HG03520 (cell line): Measurements from ENCODE around the gene KRT13.
A peak's percentile ranks its signal among the peaks of the same experiment; 100 is the strongest.
"Not testable (repeated sequence)": the region's sequence is repeated elsewhere in the genome, so short reads cannot be mapped to it uniquely, and the experiment has no call there.

Experiments used
- ATAC-seq: cut with Tn5 transposase; IDR thresholded peaks from one replicate; pipeline ENCODE4 v1.9.1; 2021; ENCODE audit warnings: mild to moderate bottlenecking, moderate library complexity; ENCODE audit not compliant: unreplicated experiment

The KRT13 gene

GRCh38 chr17:41505007-41505808 is at the start of gene KRT13:
TSS of gene KRT13 (minus strand) at chr17:41505612. CDS start at chr17:41505550, 62 bp downstream.
- no peak for ATAC-seq

- no peak for ATAC-seq
These were observed 48.7 kb upstream of the KRT13 start for GRCh38 chr17:41553987-41554680.

- no peak for ATAC-seq
These were observed 47.8 kb upstream of the KRT13 start for GRCh38 chr17:41553176-41553575.

GRCh38 chr17:41552455-41552854 is 47.0 kb upstream of the KRT13 start:
- no peak for ATAC-seq

- no peak for ATAC-seq
These were observed 46.0 kb upstream of the KRT13 start for GRCh38 chr17:41551365-41551764.

GRCh38 chr17:41549596-41550039 is 44.2 kb upstream of the KRT13 start:
- ATAC-seq: no peak

- ATAC-seq: peak; percentile 61
These were observed 43.6 kb upstream of the KRT13 start for GRCh38 chr17:41548844-41549595.

- no peak for ATAC-seq
These were observed 42.8 kb upstream of the KRT13 start for GRCh38 chr17:41547921-41548843.

GRCh38 chr17:41547378-41547841 is 42.0 kb upstream of the KRT13 start:
- ATAC-seq: no peak

- ATAC-seq: no peak
These were observed 41.4 kb upstream of the KRT13 start for GRCh38 chr17:41546819-41547218.

GRCh38 chr17:41545829-41546410 is 40.5 kb upstream of the KRT13 start:
- no peak for ATAC-seq

GRCh38 chr17:41544935-41545334 is 39.5 kb upstream of the KRT13 start:
- ATAC-seq: no peak

- no peak for ATAC-seq
These were observed 39.1 kb upstream of the KRT13 start for GRCh38 chr17:41544491-41544892.

GRCh38 chr17:41542786-41543185 is 37.4 kb upstream of the KRT13 start:
- not testable (repeated sequence) for ATAC-seq

GRCh38 chr17:41542357-41542756 is 36.9 kb upstream of the KRT13 start:
- no peak for ATAC-seq

GRCh38 chr17:41540921-41541625 is 35.7 kb upstream of the KRT13 start:
- no peak for ATAC-seq

GRCh38 chr17:41539979-41540701 is 34.7 kb upstream of the KRT13 start:
- no peak for ATAC-seq

GRCh38 chr17:41539071-41539492 is 33.7 kb upstream of the KRT13 start:
- no peak for ATAC-seq

GRCh38 chr17:41538565-41538991 is 33.2 kb upstream of the KRT13 start:
- no peak for ATAC-seq
